ENCODE results near the gene LPAR2. TPM values are rescaled to one million over a fixed set of nuclear protein-coding genes. Genes with fewer than 3 reads are reported as not detected.

The LPAR2 gene
- total RNA-seq, 1 experiment from 2014 or later, result 26.6 TPM

GRCh38 chr19:19655051-19655594 is 27.1 kb upstream of the LPAR2 start:
- Histone ChIP-seq H3K4me2 (ENCODE audit: low read length) (no peak overlapping the region), H3K36me3 (ENCODE audit: low read depth, low read length) (peaks cover 81% of the 10 kb centered on the region), H3K4me1 (ENCODE audit: insufficient read depth, low read length) (no peaks in the 10 kb centered on the region), H3K9me2 (replicated peaks; ENCODE audit: low read length) (no peaks in the 10 kb centered on the region), H3K27me3 (ENCODE audit: low read length) (no peaks in the 10 kb centered on the region), H3F3A (ENCODE audit: low read length, unreplicated experiment) (no peaks in the 10 kb centered on the region), H3K27ac (ENCODE audit: low read length) (no peak overlapping the region), H4K20me1 (ENCODE audit: low read length) (no peaks in the 10 kb centered on the region), H3K9me3 (ENCODE audit: low read length) (no peaks in the 10 kb centered on the region), H3K9ac (ENCODE audit: low read length) (no peak overlapping the region), H3K4me3 (ENCODE audit: low read length) (no peak overlapping the region), H3K79me2 (ENCODE audit: low read length) (peaks cover 7% of the 10 kb centered on the region), H2AFZ (ENCODE audit: low read length) (no peak overlapping the region)
- CTCF ChIA-PET, result no interaction called here
- POLR2A ChIA-PET (ENCODE audit: unreplicated experiment), result no interaction called here
- no TSS peak for BruUV-seq (replicated peaks)
- no peak for DNase-seq
- no peak for ATAC-seq
- intact Hi-C loops (cut with micrococcal nuclease), result no loop called here
- TF ChIP-seq EZH2 (IDR thresholded peaks at IDR 0.05; ENCODE audit: low read length, unreplicated experiment) (no peak), CTCF (conservative IDR thresholded peaks at IDR 0.05; ENCODE audit: low read depth, low read length) (no peak), EZH2phosphoT487 (IDR thresholded peaks at IDR 0.05; ENCODE audit: borderline replicate concordance, low read length) (no peak)

- ChIA-PET CTCF (no interaction called here), POLR2A (ENCODE audit: unreplicated experiment) (no interaction called here)
- BruUV-seq (replicated peaks), result no TSS peak
- Histone ChIP-seq H3K4me2 (ENCODE audit: low read length) (no peak overlapping the region), H3K9me3 (ENCODE audit: low read length) (no peaks in the 10 kb centered on the region), H3K9ac (ENCODE audit: low read length) (no peak overlapping the region), H3K36me3 (ENCODE audit: low read depth, low read length) (peaks cover 75% of the 10 kb centered on the region), H3K9me2 (replicated peaks; ENCODE audit: low read length) (no peaks in the 10 kb centered on the region), H4K20me1 (ENCODE audit: low read length) (no peaks in the 10 kb centered on the region), H2AFZ (ENCODE audit: low read length) (no peak overlapping the region), H3K27me3 (ENCODE audit: low read length) (no peaks in the 10 kb centered on the region), H3K27ac (ENCODE audit: low read length) (no peak overlapping the region), H3F3A (ENCODE audit: low read length, unreplicated experiment) (no peaks in the 10 kb centered on the region), H3K4me1 (ENCODE audit: insufficient read depth, low read length) (no peaks in the 10 kb centered on the region), H3K79me2 (ENCODE audit: low read length) (peaks cover under 1% of the 10 kb centered on the region; the same call in 1 of the 2 replicates), H3K4me3 (ENCODE audit: low read length) (no peak overlapping the region)
- no peak for DNase-seq
- no peak for ATAC-seq
- TF ChIP-seq EZH2 (IDR thresholded peaks at IDR 0.05; ENCODE audit: low read length, unreplicated experiment) (no peak), EZH2phosphoT487 (IDR thresholded peaks at IDR 0.05; ENCODE audit: borderline replicate concordance, low read length) (no peak), CTCF (conservative IDR thresholded peaks at IDR 0.05; ENCODE audit: low read depth, low read length) (no peak)
- intact Hi-C loops (cut with micrococcal nuclease), result no loop called here
These were observed 26.4 kb upstream of the LPAR2 start for GRCh38 chr19:19654441-19654840.

- ChIA-PET POLR2A (ENCODE audit: unreplicated experiment) (no interaction called here), CTCF (no interaction called here)
- Histone ChIP-seq H2AFZ (ENCODE audit: low read length) (no peak overlapping the region), H3K4me1 (ENCODE audit: insufficient read depth, low read length) (no peaks in the 10 kb centered on the region), H3K4me3 (ENCODE audit: low read length) (no peak overlapping the region), H3K9me3 (ENCODE audit: low read length) (no peaks in the 10 kb centered on the region), H3F3A (ENCODE audit: low read length, unreplicated experiment) (no peaks in the 10 kb centered on the region), H4K20me1 (ENCODE audit: low read length) (no peaks in the 10 kb centered on the region), H3K36me3 (ENCODE audit: low read depth, low read length) (peaks cover 73% of the 10 kb centered on the region), H3K9me2 (replicated peaks; ENCODE audit: low read length) (no peaks in the 10 kb centered on the region), H3K9ac (ENCODE audit: low read length) (no peak overlapping the region), H3K4me2 (ENCODE audit: low read length) (no peak overlapping the region), H3K27ac (ENCODE audit: low read length) (no peak overlapping the region), H3K27me3 (ENCODE audit: low read length) (no peaks in the 10 kb centered on the region), H3K79me2 (ENCODE audit: low read length) (no peaks in the 10 kb centered on the region)
- no peak for TF ChIP-seq CTCF (conservative IDR thresholded peaks at IDR 0.05; ENCODE audit: low read depth, low read length)
- no peak for TF ChIP-seq EZH2phosphoT487 (IDR thresholded peaks at IDR 0.05; ENCODE audit: borderline replicate concordance, low read length)
- no peak for TF ChIP-seq EZH2 (IDR thresholded peaks at IDR 0.05; ENCODE audit: low read length, unreplicated experiment)
- BruUV-seq (replicated peaks), result no TSS peak
- intact Hi-C loops (cut with micrococcal nuclease), result no loop called here
- DNase-seq (no peak), ATAC-seq (no peak)
These were observed 25.7 kb upstream of the LPAR2 start for GRCh38 chr19:19653597-19654147.

All from PC-3 (cell line).